ENCODE data around the gene BTBD16. TPM values are rescaled to one million over a fixed set of nuclear protein-coding genes. Genes with fewer than 3 reads are reported as not detected.
A peak's percentile ranks its signal among the peaks of the same experiment; 100 is the strongest.

Gene BTBD16
- total RNA-seq, 2 experiments from 2014 or later: 0.06 TPM; not detected in 1

DNA sequence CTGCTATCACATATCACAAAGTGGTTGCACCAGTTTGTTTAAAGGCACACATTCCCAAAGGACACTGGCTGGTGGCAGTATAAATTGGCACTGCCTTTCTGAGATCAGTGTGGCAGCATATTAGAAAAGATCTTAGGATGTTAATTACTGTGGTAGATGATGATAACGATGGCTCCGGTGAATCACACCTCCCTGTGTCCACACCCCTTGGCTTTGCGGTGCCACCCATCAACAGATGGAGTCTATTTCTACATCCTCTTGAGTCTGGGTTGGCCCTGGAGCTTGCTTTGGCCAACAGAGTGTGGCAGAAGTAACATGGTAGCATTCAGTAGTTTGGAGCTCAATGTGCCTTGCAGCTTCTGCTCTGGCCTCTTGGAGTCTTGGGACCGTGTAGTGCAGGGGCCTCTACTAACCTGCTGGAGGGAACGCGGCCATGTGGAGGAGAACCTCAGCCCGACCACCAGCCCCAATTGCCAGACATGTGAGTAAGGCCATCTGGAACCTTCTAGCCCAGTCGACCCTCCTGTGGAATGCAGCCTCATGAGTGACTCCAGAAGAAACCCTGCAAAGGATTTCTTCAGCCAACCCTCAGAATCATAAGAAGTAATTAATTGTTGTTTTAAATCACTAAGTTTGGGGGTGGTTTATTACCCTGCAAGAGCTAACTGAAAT, 76.2 kb downstream of the BTBD16 start:
- no peak for TF ChIP-seq EZH2phosphoT487 (IDR thresholded peaks at IDR 0.05; ENCODE audit: borderline replicate concordance, low read depth, low read length)
- TF ChIP-seq, protein P1, sequence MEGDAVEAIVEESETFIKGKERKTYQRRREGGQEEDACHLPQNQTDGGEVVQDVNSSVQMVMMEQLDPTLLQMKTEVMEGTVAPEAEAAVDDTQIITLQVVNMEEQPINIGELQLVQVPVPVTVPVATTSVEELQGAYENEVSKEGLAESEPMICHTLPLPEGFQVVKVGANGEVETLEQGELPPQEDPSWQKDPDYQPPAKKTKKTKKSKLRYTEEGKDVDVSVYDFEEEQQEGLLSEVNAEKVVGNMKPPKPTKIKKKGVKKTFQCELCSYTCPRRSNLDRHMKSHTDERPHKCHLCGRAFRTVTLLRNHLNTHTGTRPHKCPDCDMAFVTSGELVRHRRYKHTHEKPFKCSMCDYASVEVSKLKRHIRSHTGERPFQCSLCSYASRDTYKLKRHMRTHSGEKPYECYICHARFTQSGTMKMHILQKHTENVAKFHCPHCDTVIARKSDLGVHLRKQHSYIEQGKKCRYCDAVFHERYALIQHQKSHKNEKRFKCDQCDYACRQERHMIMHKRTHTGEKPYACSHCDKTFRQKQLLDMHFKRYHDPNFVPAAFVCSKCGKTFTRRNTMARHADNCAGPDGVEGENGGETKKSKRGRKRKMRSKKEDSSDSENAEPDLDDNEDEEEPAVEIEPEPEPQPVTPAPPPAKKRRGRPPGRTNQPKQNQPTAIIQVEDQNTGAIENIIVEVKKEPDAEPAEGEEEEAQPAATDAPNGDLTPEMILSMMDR (conservative IDR thresholded peaks at IDR 0.05; ENCODE audit: low read length): no peak
- peak overlapping the region; percentile 71; the same call in 1 of the 2 replicates for H2AFZ ChIP-seq (ENCODE audit: low read length)
- H3K27ac ChIP-seq (ENCODE audit: low read depth, low read length, poor library complexity, severe bottlenecking): peak overlapping the region; percentile 77
- ChIA-PET CTCF (ENCODE audit: unreplicated experiment) (interaction anchor here (0.9 kb wide), 1 partner anchor 19 kb away, joined by 4 read pairs; no protein-coding TSS in a partner anchor), POLR2A (interaction anchor here (0.9 to 1.4 kb wide), 2 partner anchors 36 to 40 kb away, joined by 3 read pairs; no protein-coding TSS in a partner anchor)
- no peak overlapping the region for H3K4me3 ChIP-seq (ENCODE audit: low read depth, low read length, poor library complexity, severe bottlenecking)
- no peaks in the 10 kb centered on the region for H4K20me1 ChIP-seq (ENCODE audit: insufficient read depth, low read length)
- no peak for DNase-seq (ENCODE audit: low spot score)
- no peaks in the 10 kb centered on the region; the same call in 1 of the 2 replicates for H3K36me3 ChIP-seq (ENCODE audit: insufficient read depth, low read length)
- peak overlapping the region; percentile 64 for H3K4me2 ChIP-seq (ENCODE audit: low read length)
- peaks cover 8% of the 10 kb centered on the region; the same call in 1 of the 2 replicates for H3K9me3 ChIP-seq (ENCODE audit: low read length)
- H3K9me2 ChIP-seq (ENCODE audit: insufficient read depth, low read length): no peaks in the 10 kb centered on the region
- BruUV-seq (replicated peaks): no TSS peak
- intact Hi-C loops (cut with micrococcal nuclease; ENCODE audit: unreplicated experiment): no loop called here
- H3K4me1 ChIP-seq (ENCODE audit: insufficient read depth, low read length, poor library complexity, severe bottlenecking): peaks cover 51% of the 10 kb centered on the region
- no peaks in the 10 kb centered on the region for H3K79me2 ChIP-seq (ENCODE audit: insufficient read depth, low read depth, low read length)

DNA sequence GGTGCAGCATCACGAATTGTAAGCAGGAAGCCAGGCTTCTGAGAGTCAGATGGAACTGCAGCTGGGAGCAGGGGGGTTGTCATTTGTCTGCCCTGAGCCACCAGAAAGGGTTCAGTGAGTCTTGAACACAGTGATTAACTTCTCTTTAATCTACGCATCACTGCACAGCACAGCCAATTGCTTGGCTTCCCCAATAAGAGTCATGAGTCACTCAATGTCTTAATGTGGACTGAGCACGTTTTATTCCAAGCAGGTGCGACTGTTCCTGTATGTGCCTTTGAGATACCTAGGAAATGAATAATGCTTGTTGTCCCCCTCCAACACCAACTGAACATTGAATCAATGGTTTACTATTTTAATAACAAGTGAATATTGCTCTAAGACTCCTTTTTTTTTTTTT, 77.4 kb downstream of the BTBD16 start:
- DNase-seq (ENCODE audit: low spot score): peak; percentile 91
- no TSS peak for BruUV-seq (replicated peaks)
- ChIA-PET CTCF (ENCODE audit: unreplicated experiment) (no interaction called here), POLR2A (interaction anchor here (0.9 to 1.4 kb wide), 2 partner anchors 39 to 88 kb away, joined by 3 to 4 read pairs; no protein-coding TSS in a partner anchor)
- no peaks in the 10 kb centered on the region for H3K9me2 ChIP-seq (ENCODE audit: insufficient read depth, low read length)
- H3K4me1 ChIP-seq (ENCODE audit: insufficient read depth, low read length, poor library complexity, severe bottlenecking): peaks cover 39% of the 10 kb centered on the region
- peaks cover 8% of the 10 kb centered on the region; the same call in 1 of the 2 replicates for H3K9me3 ChIP-seq (ENCODE audit: low read length)
- H4K20me1 ChIP-seq (ENCODE audit: insufficient read depth, low read length): no peaks in the 10 kb centered on the region
- H3K4me2 ChIP-seq (ENCODE audit: low read length): peak overlapping the region; percentile 64
- TF ChIP-seq, protein P1 (conservative IDR thresholded peaks at IDR 0.05; ENCODE audit: low read length): no peak
- no peak for TF ChIP-seq EZH2phosphoT487 (IDR thresholded peaks at IDR 0.05; ENCODE audit: borderline replicate concordance, low read depth, low read length)
- no peaks in the 10 kb centered on the region for H3K79me2 ChIP-seq (ENCODE audit: insufficient read depth, low read depth, low read length)
- intact Hi-C loops (cut with micrococcal nuclease; ENCODE audit: unreplicated experiment): loop anchor here (2.0 kb wide), 1 partner anchor 26 kb away; the partner anchor contains the start of gene PLEKHA1
- no peaks in the 10 kb centered on the region; the same call in 1 of the 2 replicates for H3K36me3 ChIP-seq (ENCODE audit: insufficient read depth, low read length)
- peak overlapping the region; percentile 71 for H2AFZ ChIP-seq (ENCODE audit: low read length)
- H3K27ac ChIP-seq (ENCODE audit: low read depth, low read length, poor library complexity, severe bottlenecking): peak overlapping the region; percentile 77
- H3K4me3 ChIP-seq (ENCODE audit: low read depth, low read length, poor library complexity, severe bottlenecking): peak overlapping the region; percentile 32
